ENCODE measurements around the gene TNS4.

DNA sequence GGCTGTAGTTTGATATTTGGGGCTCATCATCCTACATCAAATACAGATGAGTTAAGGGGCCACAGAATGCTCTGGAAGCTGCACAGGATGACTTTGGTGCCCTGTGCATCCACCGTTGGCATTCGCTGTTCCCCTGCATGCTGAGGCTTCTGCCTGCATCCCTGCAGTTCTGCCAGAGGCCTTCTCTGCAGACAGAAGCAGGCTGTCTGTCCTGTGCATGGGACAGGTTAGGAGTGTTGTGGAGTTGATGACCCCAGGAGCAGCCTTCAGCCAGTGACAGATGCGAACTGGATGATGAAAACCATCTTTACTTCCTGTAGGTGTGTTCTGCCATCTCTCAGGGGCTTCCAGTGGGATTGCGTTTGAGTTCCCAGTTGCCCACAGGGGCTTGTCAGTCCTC, 13.6 kb upstream of the TNS4 start:
- TF ChIP-seq, protein P1, sequence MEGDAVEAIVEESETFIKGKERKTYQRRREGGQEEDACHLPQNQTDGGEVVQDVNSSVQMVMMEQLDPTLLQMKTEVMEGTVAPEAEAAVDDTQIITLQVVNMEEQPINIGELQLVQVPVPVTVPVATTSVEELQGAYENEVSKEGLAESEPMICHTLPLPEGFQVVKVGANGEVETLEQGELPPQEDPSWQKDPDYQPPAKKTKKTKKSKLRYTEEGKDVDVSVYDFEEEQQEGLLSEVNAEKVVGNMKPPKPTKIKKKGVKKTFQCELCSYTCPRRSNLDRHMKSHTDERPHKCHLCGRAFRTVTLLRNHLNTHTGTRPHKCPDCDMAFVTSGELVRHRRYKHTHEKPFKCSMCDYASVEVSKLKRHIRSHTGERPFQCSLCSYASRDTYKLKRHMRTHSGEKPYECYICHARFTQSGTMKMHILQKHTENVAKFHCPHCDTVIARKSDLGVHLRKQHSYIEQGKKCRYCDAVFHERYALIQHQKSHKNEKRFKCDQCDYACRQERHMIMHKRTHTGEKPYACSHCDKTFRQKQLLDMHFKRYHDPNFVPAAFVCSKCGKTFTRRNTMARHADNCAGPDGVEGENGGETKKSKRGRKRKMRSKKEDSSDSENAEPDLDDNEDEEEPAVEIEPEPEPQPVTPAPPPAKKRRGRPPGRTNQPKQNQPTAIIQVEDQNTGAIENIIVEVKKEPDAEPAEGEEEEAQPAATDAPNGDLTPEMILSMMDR (IDR thresholded peaks at IDR 0.05; ENCODE audit: borderline replicate concordance, extremely low read depth, low read length, poor library complexity, severe bottlenecking): no peak
- TF ChIP-seq EZH2 (IDR thresholded peaks at IDR 0.05; ENCODE audit: borderline replicate concordance, low read depth, low read length, severe bottlenecking): no peak

All from DND-41 (cell line).